ENCODE data around the gene TREML1. TPM values are rescaled to one million over a fixed set of nuclear protein-coding genes. Genes with fewer than 3 reads are reported as not detected.

The TREML1 gene
- total RNA-seq, 1 experiment from 2014 or later: not detected

GRCh38 chr6:41182069-41183034 lies 28.2 kb upstream of the TREML1 start:
- ChIA-PET POLR2A (ENCODE audit: unreplicated experiment) (no interaction called here), CTCF (interaction anchor here (1.2 kb wide), 1 partner anchor 854 kb away, joined by 3 read pairs; no protein-coding TSS in a partner anchor)
- Histone ChIP-seq H3K27me3 (ENCODE audit: insufficient read depth, low read depth) (peaks cover 57% of the 10 kb centered on the region), H4K20me1 (ENCODE audit: insufficient read depth) (no peaks in the 10 kb centered on the region), H3K4me3 (no peak overlapping the region), H3K27ac (no peak overlapping the region), H3K79me2 (ENCODE audit: low read depth) (no peaks in the 10 kb centered on the region), H3K9me2 (ENCODE audit: insufficient read depth) (no peaks in the 10 kb centered on the region), H3K9me3 (ENCODE audit: insufficient read depth, low read depth) (no peaks in the 10 kb centered on the region), H2AFZ (no peak overlapping the region), H3F3A (ENCODE audit: insufficient read depth, low read depth) (no peaks in the 10 kb centered on the region), H3K36me3 (ENCODE audit: low read depth) (no peaks in the 10 kb centered on the region), H3K4me1 (replicated peaks; ENCODE audit: insufficient read depth) (no peaks in the 10 kb centered on the region), H3K4me2 (no peak overlapping the region)
- intact Hi-C loops (cut with micrococcal nuclease; ENCODE audit: unreplicated experiment): loop anchor here (2.0 kb wide), 1 partner anchor 90 kb away; no protein-coding TSS in a partner anchor
- peak; percentile 10 to 62 for DNase-seq
- no peak for TF ChIP-seq EZH2 (IDR thresholded peaks at IDR 0.05; ENCODE audit: low read depth)
- TF ChIP-seq, protein P1, sequence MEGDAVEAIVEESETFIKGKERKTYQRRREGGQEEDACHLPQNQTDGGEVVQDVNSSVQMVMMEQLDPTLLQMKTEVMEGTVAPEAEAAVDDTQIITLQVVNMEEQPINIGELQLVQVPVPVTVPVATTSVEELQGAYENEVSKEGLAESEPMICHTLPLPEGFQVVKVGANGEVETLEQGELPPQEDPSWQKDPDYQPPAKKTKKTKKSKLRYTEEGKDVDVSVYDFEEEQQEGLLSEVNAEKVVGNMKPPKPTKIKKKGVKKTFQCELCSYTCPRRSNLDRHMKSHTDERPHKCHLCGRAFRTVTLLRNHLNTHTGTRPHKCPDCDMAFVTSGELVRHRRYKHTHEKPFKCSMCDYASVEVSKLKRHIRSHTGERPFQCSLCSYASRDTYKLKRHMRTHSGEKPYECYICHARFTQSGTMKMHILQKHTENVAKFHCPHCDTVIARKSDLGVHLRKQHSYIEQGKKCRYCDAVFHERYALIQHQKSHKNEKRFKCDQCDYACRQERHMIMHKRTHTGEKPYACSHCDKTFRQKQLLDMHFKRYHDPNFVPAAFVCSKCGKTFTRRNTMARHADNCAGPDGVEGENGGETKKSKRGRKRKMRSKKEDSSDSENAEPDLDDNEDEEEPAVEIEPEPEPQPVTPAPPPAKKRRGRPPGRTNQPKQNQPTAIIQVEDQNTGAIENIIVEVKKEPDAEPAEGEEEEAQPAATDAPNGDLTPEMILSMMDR (conservative IDR thresholded peaks at IDR 0.05): peak; percentile 68
- no TSS peak for BruUV-seq (replicated peaks)

DNA sequence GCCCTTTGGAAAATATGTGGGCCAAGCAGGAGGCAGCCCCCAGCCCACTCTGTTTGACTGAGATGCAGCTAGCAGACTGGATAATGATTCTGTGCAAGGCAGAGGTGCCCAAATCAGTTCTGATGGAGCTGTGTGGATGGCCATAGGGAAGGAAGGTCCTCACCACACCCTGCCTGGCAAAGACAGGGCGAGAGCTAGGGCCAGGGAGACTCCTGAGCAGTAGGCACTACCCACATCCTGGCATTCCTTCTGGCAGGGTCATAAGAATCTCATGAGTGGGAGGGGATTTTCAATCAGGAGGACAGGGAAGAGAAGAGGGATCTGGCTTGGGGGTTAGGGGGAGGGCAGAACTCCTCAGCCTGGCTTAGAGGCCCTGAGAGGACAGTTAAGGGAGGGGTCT lies 27.4 kb upstream of the TREML1 start:
- intact Hi-C loops (cut with micrococcal nuclease; ENCODE audit: unreplicated experiment): no loop called here
- peaks cover 65% of the 10 kb centered on the region for H3K27me3 ChIP-seq (ENCODE audit: insufficient read depth, low read depth)
- H3K4me2 ChIP-seq: no peak overlapping the region
- ChIA-PET POLR2A (ENCODE audit: unreplicated experiment) (no interaction called here), CTCF (interaction anchor here (1.2 kb wide), 1 partner anchor 853 kb away, joined by 3 read pairs; no protein-coding TSS in a partner anchor)
- BruUV-seq (replicated peaks): no TSS peak
- H3F3A ChIP-seq (ENCODE audit: insufficient read depth, low read depth): no peaks in the 10 kb centered on the region
- no peak overlapping the region for H3K27ac ChIP-seq
- no peak overlapping the region for H3K4me3 ChIP-seq
- no peak overlapping the region for H2AFZ ChIP-seq
- H4K20me1 ChIP-seq (ENCODE audit: insufficient read depth): no peaks in the 10 kb centered on the region
- no peaks in the 10 kb centered on the region for H3K4me1 ChIP-seq (replicated peaks; ENCODE audit: insufficient read depth)
- no peaks in the 10 kb centered on the region for H3K9me2 ChIP-seq (ENCODE audit: insufficient read depth)
- DNase-seq: no peak
- H3K79me2 ChIP-seq (ENCODE audit: low read depth): no peaks in the 10 kb centered on the region
- TF ChIP-seq EZH2 (IDR thresholded peaks at IDR 0.05; ENCODE audit: low read depth): no peak
- TF ChIP-seq, protein P1 (conservative IDR thresholded peaks at IDR 0.05): no peak
- H3K9me3 ChIP-seq (ENCODE audit: insufficient read depth, low read depth): no peaks in the 10 kb centered on the region
- no peaks in the 10 kb centered on the region for H3K36me3 ChIP-seq (ENCODE audit: low read depth)

DNA sequence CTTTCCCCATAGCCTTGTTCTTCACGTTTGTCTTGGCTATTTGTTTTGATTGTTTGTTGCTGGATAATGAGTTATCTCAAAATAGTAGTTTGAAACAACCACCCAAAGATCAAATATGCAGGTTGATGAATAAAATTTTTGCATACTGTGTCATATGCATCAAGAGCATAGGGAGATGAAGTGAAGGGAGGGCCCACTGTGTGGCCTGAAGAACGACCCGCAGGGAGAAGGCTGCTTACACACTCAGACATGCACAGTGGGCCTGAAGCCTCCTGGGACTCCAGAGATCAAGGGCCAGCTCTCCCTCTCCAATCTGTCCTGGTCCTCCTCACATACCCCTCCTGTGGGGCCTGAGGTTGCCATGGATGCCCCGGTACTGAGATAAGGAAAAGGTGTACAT lies 25.0 kb upstream of the TREML1 start:
- peaks cover 63% of the 10 kb centered on the region for H3K27me3 ChIP-seq (ENCODE audit: insufficient read depth, low read depth)
- H3K9me2 ChIP-seq (ENCODE audit: insufficient read depth): no peaks in the 10 kb centered on the region
- no peak overlapping the region for H2AFZ ChIP-seq
- TF ChIP-seq, protein P1 (conservative IDR thresholded peaks at IDR 0.05): no peak
- no peak for TF ChIP-seq EZH2 (IDR thresholded peaks at IDR 0.05; ENCODE audit: low read depth)
- intact Hi-C loops (cut with micrococcal nuclease; ENCODE audit: unreplicated experiment): no loop called here
- no peak overlapping the region for H3K27ac ChIP-seq
- H4K20me1 ChIP-seq (ENCODE audit: insufficient read depth): no peaks in the 10 kb centered on the region
- H3K4me2 ChIP-seq: no peak overlapping the region
- H3K9me3 ChIP-seq (ENCODE audit: insufficient read depth, low read depth): no peaks in the 10 kb centered on the region
- no peaks in the 10 kb centered on the region for H3F3A ChIP-seq (ENCODE audit: insufficient read depth, low read depth)
- CTCF ChIA-PET: no interaction called here
- BruUV-seq (replicated peaks): no TSS peak
- H3K79me2 ChIP-seq (ENCODE audit: low read depth): no peaks in the 10 kb centered on the region
- POLR2A ChIA-PET (ENCODE audit: unreplicated experiment): interaction anchor here (0.5 kb wide), 1 partner anchor 1538 kb away, joined by 4 read pairs; no protein-coding TSS in a partner anchor
- no peaks in the 10 kb centered on the region for H3K4me1 ChIP-seq (replicated peaks; ENCODE audit: insufficient read depth)
- H3K4me3 ChIP-seq: no peak overlapping the region
- no peaks in the 10 kb centered on the region for H3K36me3 ChIP-seq (ENCODE audit: low read depth)
- DNase-seq: no peak

Measured in PC-9 (cell line).